NT2/D1 (cell line): ENCODE results near the gene IQSEC1.

Source experiments
- SUZ12 ChIP-seq: IDR thresholded peaks from 2 replicates; pipeline ENCODE4 v1.6.1; 2011; ENCODE audit not compliant: insufficient read length, insufficient read depth; ENCODE audit errors: extremely low read depth
- YY1 ChIP-seq: IDR thresholded peaks from 2 replicates; pipeline ENCODE4 v1.6.1; 2011; ENCODE audit not compliant: insufficient read length, insufficient read depth
- ZNF274 ChIP-seq: IDR thresholded peaks from 2 replicates; pipeline ENCODE4 v1.6.1; 2011; ENCODE audit warnings: mild to moderate bottlenecking, low read depth, low read length

- TF ChIP-seq ZNF274 (no peak), YY1 (no peak), SUZ12 (no peak)
These were observed 110.9 kb downstream of the IQSEC1 start for GRCh38 chr3:12962292-12962691.
